Measurements from ENCODE around the gene SHISA9. TPM values are rescaled to one million over a fixed set of nuclear protein-coding genes. Genes with fewer than 3 reads are reported as not detected.

The SHISA9 gene
- total and polyA plus RNA-seq, 2 experiments from 2014 or later, result 0.83 to 1.3 TPM

- Histone ChIP-seq H3K9me3 (ENCODE audit: low read depth) (no peaks in the 10 kb centered on the region), H3K9me2 (replicated peaks; ENCODE audit: insufficient read depth) (no peaks in the 10 kb centered on the region), H4K20me1 (ENCODE audit: insufficient read depth, poor library complexity, severe bottlenecking) (no peaks in the 10 kb centered on the region), H3K79me2 (no peaks in the 10 kb centered on the region), H3K4me2 (no peak overlapping the region), H3K4me3 (no peak overlapping the region), H3K27me3 (no peaks in the 10 kb centered on the region), H2AFZ (no peak overlapping the region), H3K36me3 (replicated peaks; ENCODE audit: insufficient read depth, low read depth) (no peaks in the 10 kb centered on the region), H3K27ac (no peak overlapping the region), H3K4me1 (ENCODE audit: insufficient read depth) (no peaks in the 10 kb centered on the region)
- 85% methylated on average over 5 of the region's 5 CpGs for whole genome bisulfite sequencing (ENCODE audit: low lambda C conversion rate, missing lambda C conversion rate)
- no peak for TF ChIP-seq EZH2 (IDR thresholded peaks at IDR 0.05; ENCODE audit: borderline replicate concordance)
- DNase-seq (ENCODE audit: low spot score), result no peak
These were observed 38.5 kb upstream of the SHISA9 start for GRCh38 chr16:12862941-12863340.

- no peak for TF ChIP-seq CTCF (IDR thresholded peaks at IDR 0.05; ENCODE audit: poor library complexity)
- TF ChIP-seq EZH2phosphoT487 (IDR thresholded peaks at IDR 0.05; ENCODE audit: low read depth, severe bottlenecking, unreplicated experiment), result no peak
- TF ChIP-seq EZH2 (IDR thresholded peaks at IDR 0.05; ENCODE audit: borderline replicate concordance), result no peak
- Histone ChIP-seq H3K9me2 (replicated peaks; ENCODE audit: insufficient read depth) (no peaks in the 10 kb centered on the region), H3K79me2 (no peaks in the 10 kb centered on the region), H3K4me3 (no peak overlapping the region), H3K9me3 (ENCODE audit: low read depth) (no peaks in the 10 kb centered on the region), H3K27me3 (no peaks in the 10 kb centered on the region), H2AFZ (no peak overlapping the region), H3K4me1 (ENCODE audit: insufficient read depth) (no peaks in the 10 kb centered on the region), H3K27ac (no peak overlapping the region), H3K36me3 (replicated peaks; ENCODE audit: insufficient read depth, low read depth) (no peaks in the 10 kb centered on the region), H4K20me1 (ENCODE audit: insufficient read depth, poor library complexity, severe bottlenecking) (no peaks in the 10 kb centered on the region), H3K4me2 (no peak overlapping the region)
- 70% methylated on average over 3 of the region's 3 CpGs for WGBS (ENCODE audit: low lambda C conversion rate, missing lambda C conversion rate)
- no peak for DNase-seq (ENCODE audit: low spot score)
These were observed 34.3 kb upstream of the SHISA9 start for GRCh38 chr16:12866981-12867551.

GRCh38 chr16:12868169-12868568, 33.2 kb upstream of the SHISA9 start:
- 53% methylated on average over 3 of the region's 3 CpGs for WGBS (ENCODE audit: low lambda C conversion rate, missing lambda C conversion rate)
- Histone ChIP-seq H3K9me2 (replicated peaks; ENCODE audit: insufficient read depth) (no peaks in the 10 kb centered on the region), H2AFZ (no peak overlapping the region), H3K4me1 (ENCODE audit: insufficient read depth) (no peaks in the 10 kb centered on the region), H3K9me3 (ENCODE audit: low read depth) (no peaks in the 10 kb centered on the region), H3K79me2 (no peaks in the 10 kb centered on the region), H3K27me3 (no peaks in the 10 kb centered on the region), H4K20me1 (ENCODE audit: insufficient read depth, poor library complexity, severe bottlenecking) (no peaks in the 10 kb centered on the region), H3K4me3 (no peak overlapping the region), H3K27ac (no peak overlapping the region), H3K36me3 (replicated peaks; ENCODE audit: insufficient read depth, low read depth) (no peaks in the 10 kb centered on the region), H3K4me2 (no peak overlapping the region)
- DNase-seq (ENCODE audit: low spot score), result no peak
- no peak for TF ChIP-seq CTCF (IDR thresholded peaks at IDR 0.05; ENCODE audit: poor library complexity)
- no peak for TF ChIP-seq EZH2phosphoT487 (IDR thresholded peaks at IDR 0.05; ENCODE audit: low read depth, severe bottlenecking, unreplicated experiment)
- TF ChIP-seq EZH2 (IDR thresholded peaks at IDR 0.05; ENCODE audit: borderline replicate concordance), result no peak

GRCh38 chr16:12868788-12869187, 32.6 kb upstream of the SHISA9 start:
- 90% methylated on average over 8 of the region's 8 CpGs for WGBS (ENCODE audit: low lambda C conversion rate, missing lambda C conversion rate)
- H3K4me1 ChIP-seq (ENCODE audit: insufficient read depth), result no peaks in the 10 kb centered on the region
- no peaks in the 10 kb centered on the region for H3K36me3 ChIP-seq (replicated peaks; ENCODE audit: insufficient read depth, low read depth)

More at GRCh38 chr16:12868788-12869187, 32.6 kb upstream of the SHISA9 start:
- TF ChIP-seq CTCF (IDR thresholded peaks at IDR 0.05; ENCODE audit: poor library complexity) (no peak), EZH2 (IDR thresholded peaks at IDR 0.05; ENCODE audit: borderline replicate concordance) (no peak), EZH2phosphoT487 (IDR thresholded peaks at IDR 0.05; ENCODE audit: low read depth, severe bottlenecking, unreplicated experiment) (no peak)
- no peaks in the 10 kb centered on the region for H3K79me2 ChIP-seq
- no peak overlapping the region for H2AFZ ChIP-seq
- no peaks in the 10 kb centered on the region for H3K27me3 ChIP-seq
- no peak overlapping the region for H3K4me3 ChIP-seq
- H4K20me1 ChIP-seq (ENCODE audit: insufficient read depth, poor library complexity, severe bottlenecking), result no peaks in the 10 kb centered on the region
- H3K9me2 ChIP-seq (replicated peaks; ENCODE audit: insufficient read depth), result no peaks in the 10 kb centered on the region
- H3K4me2 ChIP-seq, result no peak overlapping the region
- no peaks in the 10 kb centered on the region for H3K9me3 ChIP-seq (ENCODE audit: low read depth)
- no peak for DNase-seq (ENCODE audit: low spot score)
- H3K27ac ChIP-seq, result no peak overlapping the region

Measured in hepatocyte (in vitro differentiated cells).